22Rv1 (cell line): ENCODE results near the gene MCAM.

Source experiments
- H3K27ac ChIP-seq: fragments of 450-650 bp; 2 replicates; pipeline ENCODE4 v1.5.1; 2017
- ZFX ChIP-seq: fragments of 450-650 bp; IDR thresholded peaks from 2 replicates; pipeline ENCODE4 v1.6.1; 2017; ENCODE audit warnings: antibody characterized with exemption, borderline replicate concordance
- TF ChIP-seq, protein P1 (sequence below): fragments of 450-650 bp; IDR thresholded peaks from 2 replicates; pipeline ENCODE4 v1.5.1; 2017; ENCODE audit warnings: mild to moderate bottlenecking

Gene MCAM

DNA sequence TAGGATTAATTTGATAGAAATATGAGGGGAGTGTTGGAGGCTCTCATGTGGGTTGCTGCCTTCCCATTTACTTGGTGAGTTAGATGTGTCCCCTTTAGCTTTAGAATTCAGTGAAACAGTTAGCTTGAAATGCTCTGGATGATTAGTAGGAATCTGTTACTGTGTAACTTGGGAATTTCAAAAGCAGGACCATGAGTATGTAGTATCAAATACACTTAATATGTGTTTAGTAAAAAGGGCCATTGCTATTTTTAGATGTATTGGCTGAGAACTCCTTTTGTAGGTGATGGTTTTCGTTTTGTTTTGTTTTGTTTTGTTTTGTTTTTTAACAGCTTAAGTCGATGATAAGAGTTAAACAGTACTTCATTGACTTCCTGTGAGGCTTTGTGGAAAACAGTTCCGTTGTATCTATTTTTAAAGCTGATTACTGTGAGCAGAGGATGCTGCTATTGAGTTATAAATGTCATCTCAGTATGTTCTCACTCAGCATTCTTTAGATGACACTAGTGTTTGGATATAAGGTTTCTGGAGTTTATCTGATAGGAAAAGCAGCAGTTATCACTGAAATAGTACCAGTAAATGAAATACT is 53.5 kb downstream of the MCAM start:
- TF ChIP-seq, protein P1, sequence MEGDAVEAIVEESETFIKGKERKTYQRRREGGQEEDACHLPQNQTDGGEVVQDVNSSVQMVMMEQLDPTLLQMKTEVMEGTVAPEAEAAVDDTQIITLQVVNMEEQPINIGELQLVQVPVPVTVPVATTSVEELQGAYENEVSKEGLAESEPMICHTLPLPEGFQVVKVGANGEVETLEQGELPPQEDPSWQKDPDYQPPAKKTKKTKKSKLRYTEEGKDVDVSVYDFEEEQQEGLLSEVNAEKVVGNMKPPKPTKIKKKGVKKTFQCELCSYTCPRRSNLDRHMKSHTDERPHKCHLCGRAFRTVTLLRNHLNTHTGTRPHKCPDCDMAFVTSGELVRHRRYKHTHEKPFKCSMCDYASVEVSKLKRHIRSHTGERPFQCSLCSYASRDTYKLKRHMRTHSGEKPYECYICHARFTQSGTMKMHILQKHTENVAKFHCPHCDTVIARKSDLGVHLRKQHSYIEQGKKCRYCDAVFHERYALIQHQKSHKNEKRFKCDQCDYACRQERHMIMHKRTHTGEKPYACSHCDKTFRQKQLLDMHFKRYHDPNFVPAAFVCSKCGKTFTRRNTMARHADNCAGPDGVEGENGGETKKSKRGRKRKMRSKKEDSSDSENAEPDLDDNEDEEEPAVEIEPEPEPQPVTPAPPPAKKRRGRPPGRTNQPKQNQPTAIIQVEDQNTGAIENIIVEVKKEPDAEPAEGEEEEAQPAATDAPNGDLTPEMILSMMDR, result no peak
- no peak for TF ChIP-seq ZFX
- H3K27ac ChIP-seq, result no peak overlapping the region

DNA sequence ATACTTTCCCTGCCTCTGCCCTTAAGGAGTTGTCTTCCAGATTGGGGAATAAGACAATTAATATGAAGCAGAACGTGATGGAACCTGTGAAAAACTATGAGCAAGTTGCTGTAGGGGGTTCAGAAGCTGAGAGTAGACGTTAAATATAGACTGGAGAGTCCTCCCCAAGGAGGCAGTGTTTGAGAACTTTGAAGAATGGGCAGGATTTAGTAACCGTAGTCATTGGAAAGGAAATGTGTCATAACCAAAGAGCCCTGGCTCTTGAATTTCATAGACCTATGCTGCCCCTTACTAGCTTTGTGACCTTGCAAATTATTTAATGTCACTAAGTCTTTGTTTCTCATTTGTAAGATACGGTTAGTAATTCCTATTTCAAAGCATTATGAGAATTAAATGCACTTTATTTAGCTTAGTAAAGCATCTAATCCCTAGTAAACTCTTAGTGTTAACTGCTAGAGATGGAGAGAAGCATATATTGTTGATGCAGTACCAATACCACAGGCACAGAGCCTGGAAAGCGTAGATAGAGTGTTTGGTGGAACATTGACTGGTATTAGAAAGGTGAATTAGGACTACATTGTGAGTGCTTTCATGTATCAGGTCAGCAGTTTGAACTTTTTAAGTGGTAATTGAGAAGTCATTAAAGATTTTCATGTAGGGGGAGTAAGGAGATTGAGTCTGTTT is 54.1 kb downstream of the MCAM start:
- H3K27ac ChIP-seq, result no peak overlapping the region
- TF ChIP-seq ZFX, result no peak
- TF ChIP-seq, protein P1, result no peak

DNA sequence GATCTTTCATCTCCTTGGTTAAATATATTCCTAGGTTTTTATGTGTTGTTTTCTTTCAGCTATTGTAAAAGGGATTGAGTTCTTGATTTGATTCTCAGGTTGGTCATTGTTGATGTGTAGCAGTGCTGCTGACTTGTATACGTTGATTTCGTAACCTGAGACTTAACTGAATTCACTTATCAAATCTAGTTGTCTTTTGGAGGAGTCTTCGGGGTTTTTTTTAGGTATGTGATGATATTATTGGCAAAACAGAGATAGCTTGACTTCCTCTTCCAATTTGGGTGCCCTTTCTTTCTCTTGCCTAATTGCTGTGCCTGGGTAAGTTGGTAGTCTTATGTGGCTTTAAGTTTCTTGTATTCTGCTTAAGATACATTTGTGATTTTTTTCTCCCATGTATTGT is 57.9 kb downstream of the MCAM start:
- H3K27ac ChIP-seq, result no peak overlapping the region
- TF ChIP-seq, protein P1, result no peak
- TF ChIP-seq ZFX, result no peak
